Liver (tissue), 3 donors: ENCODE results near the gene FSCN2.

ENCODE experiments used
- ATF3 ChIP-seq: IDR thresholded peaks from 2 replicates; pipeline ENCODE4 v1.6.1; 2016; ENCODE audit warnings: antibody characterized with exemption
- CTCF ChIP-seq: fragments of 150-350 bp; IDR thresholded peaks from 2 replicates; pipeline ENCODE4 v1.5.1; 2017; ENCODE audit warnings: improper control_type of control experiment, low read depth, low read length; ENCODE audit not compliant: missing input control
- EGR1 ChIP-seq, 2 donors: IDR thresholded peaks; 2 replicates each; pipeline ENCODE4 v1.6.1; 2016 to 2018; ENCODE audit warnings: antibody characterized with exemption in 2 of 2, low read depth in 2 of 2
- HNF4A ChIP-seq, 2 donors: conservative IDR thresholded peaks; 2 replicates each; pipeline ENCODE4 v1.6.1; 2016; ENCODE audit warnings: antibody characterized with exemption in 2 of 2, mild to moderate bottlenecking in 2 of 2
- RAD21 ChIP-seq, 2 donors: IDR thresholded peaks; 2 replicates each; pipeline ENCODE4 v1.6.1; 2016; ENCODE audit warnings: antibody characterized with exemption in 2 of 2, mild to moderate bottlenecking in 2 of 2
- REST ChIP-seq: IDR thresholded peaks from 2 replicates; pipeline ENCODE4 v1.6.1; 2016; ENCODE audit warnings: antibody characterized with exemption, mild to moderate bottlenecking
- SP1 ChIP-seq: IDR thresholded peaks from 2 replicates; pipeline ENCODE4 v1.6.1; 2018; ENCODE audit warnings: antibody characterized with exemption, mild to moderate bottlenecking
- TAF1 ChIP-seq: conservative IDR thresholded peaks from 2 replicates; pipeline ENCODE4 v1.6.1; 2016; ENCODE audit warnings: antibody characterized with exemption, mild to moderate bottlenecking
- donor health status: healthy.
- donor health status: healthy.

DNA sequence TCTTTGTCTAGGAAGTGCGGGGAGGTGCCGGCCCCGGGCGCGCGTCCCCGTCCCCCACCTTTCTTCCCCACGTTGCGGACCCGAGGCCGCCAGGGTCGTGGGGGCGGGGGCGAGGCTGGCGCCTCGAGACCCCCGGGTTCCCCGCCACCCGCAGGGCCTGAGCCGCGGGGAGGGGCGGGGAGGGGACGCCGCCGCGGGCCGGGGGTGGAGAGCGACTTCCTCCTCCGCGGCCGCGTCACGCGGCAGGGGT lies 13.8 kb upstream of the FSCN2 start:
- TF ChIP-seq CTCF = no peak
- no peak for TF ChIP-seq ATF3
- no peak for TF ChIP-seq REST
- no peak for TF ChIP-seq EGR1 (IDR thresholded peaks at IDR 0.05; ENCODE audit: low read depth in 2 of 2)
- TF ChIP-seq RAD21 (IDR thresholded peaks at IDR 0.05) = no peak
- TF ChIP-seq HNF4A (conservative IDR thresholded peaks at IDR 0.05) = no peak
- no peak for TF ChIP-seq SP1
- no peak for TF ChIP-seq TAF1
